Measurements from ENCODE around the gene TMEM184B. TPM values are rescaled to one million over a fixed set of nuclear protein-coding genes. Genes with fewer than 3 reads are reported as not detected.

The TMEM184B gene
- total and polyA plus RNA-seq, 12 donors: 20.8 to 51.6 (median 42.3) TPM

GRCh38 chr22:38230916-38231315, 41.9 kb downstream of the TMEM184B start:
- intact Hi-C loops (cut with DNase I): loop anchor here in 6 of 10 donors (5.0 to 10.0 kb wide), 2 partner anchors 116 to 119 kb away; partner anchors contain the start of gene BAIAP2L2 (in 6 of the 6)
- H3K4me1 ChIP-seq: peaks cover 11 to 72% (median 26%) of the 10 kb centered on the region in 9 donors
- H3K27me3 ChIP-seq: no peaks in the 10 kb centered on the region
- WGBS, 2 donors: 78 to 82% methylated on average over 9 of the region's 9 CpGs
- H3K27ac ChIP-seq: peak overlapping the region in 7 of 10 donors; percentile 40 to 75 (median 59)
- TF ChIP-seq CTCF (IDR thresholded peaks at IDR 0.05): no peak
- DNase-seq (no peak), ATAC-seq (no peak)
- H3K4me3 ChIP-seq: no peak overlapping the region
- H3K9me3 ChIP-seq: no peaks in the 10 kb centered on the region
- H3K36me3 ChIP-seq: peaks cover 0 to 94% (median 24%) of the 10 kb centered on the region in 9 donors

- ATAC-seq: peak in 4 of 8 donors; percentile 14 to 18 (median 16)
- Histone ChIP-seq H3K4me1 (peaks cover 11 to 70% (median 26%) of the 10 kb centered on the region in 9 donors), H3K4me3 (no peak overlapping the region), H3K9me3 (no peaks in the 10 kb centered on the region), H3K27me3 (no peaks in the 10 kb centered on the region), H3K27ac (peak overlapping the region in 8 of 10 donors; percentile 40 to 75 (median 55)), H3K36me3 (peaks cover 0 to 94% (median 26%) of the 10 kb centered on the region in 9 donors)
- 65 to 71% methylated on average over 14 to 15 of the region's 15 CpGs for WGBS, 2 donors
- peak in 8 of 9 donors; percentile 25 to 54 (median 46) for TF ChIP-seq CTCF (IDR thresholded peaks at IDR 0.05)
- intact Hi-C loops (cut with DNase I): loop anchor here in 6 of 10 donors (5.0 to 10.0 kb wide), 2 partner anchors 115 to 118 kb away; partner anchors contain the start of gene BAIAP2L2 (in 6 of the 6)
- DNase-seq: peak in 1 of 2 donors; percentile 43
Observed at GRCh38 chr22:38230108-38230825, 42.5 kb downstream of the TMEM184B start.

GRCh38 chr22:38228873-38229740, 43.7 kb downstream of the TMEM184B start:
- intact Hi-C loops (cut with DNase I): loop anchor here in 1 of 10 donors (5.0 kb wide), 1 partner anchor 43 kb away; the partner anchor contains the start of gene TMEM184B
- ATAC-seq: peak in 7 of 8 donors; percentile 27 to 70 (median 48)
- peaks cover 0 to 94% (median 38%) of the 10 kb centered on the region in 9 donors for H3K36me3 ChIP-seq
- H3K4me1 ChIP-seq: peaks cover 11 to 60% (median 25%) of the 10 kb centered on the region in 9 donors
- H3K4me3 ChIP-seq: no peak overlapping the region
- no peak for TF ChIP-seq CTCF (IDR thresholded peaks at IDR 0.05)
- peak overlapping the region; percentile 53 to 90 (median 71) for H3K27ac ChIP-seq
- H3K9me3 ChIP-seq: no peaks in the 10 kb centered on the region
- WGBS, 2 donors: 64 to 65% methylated on average over 14 of the region's 14 CpGs
- H3K27me3 ChIP-seq: no peaks in the 10 kb centered on the region
- DNase-seq: no peak
